K562 (cell line): Measurements from ENCODE around the gene MMEL1. TPM values are rescaled to one million over a fixed set of nuclear protein-coding genes. Genes with fewer than 3 reads are reported as not detected.

Source experiments
- BRCA1 ChIP-seq, 2 experiments: fragments of 450-650 bp in 1 of 2; sonication (generic) in 1 of 2; formaldehyde crosslinking in 1 of 2; IDR thresholded peaks; 2 replicates each; pipeline versions ENCODE4 v1.5.0 to v1.6.1; 2017 to 2020; ENCODE audit warnings: mild to moderate bottlenecking in 1 of 2, missing genetic modification reagents in 1 of 2
- GTF3C2 ChIP-seq: IDR thresholded peaks from 3 replicates; pipeline ENCODE4 v1.6.1; 2011; ENCODE audit warnings: borderline replicate concordance, mild to moderate bottlenecking, moderate library complexity; ENCODE audit not compliant: insufficient read length; ENCODE audit errors: extremely low read depth
- MGA ChIP-seq: fragments of 450-650 bp; IDR thresholded peaks from 2 replicates; pipeline ENCODE4 v1.6.1; 2016; ENCODE audit warnings: mild to moderate bottlenecking, moderate library complexity
- SAP30 ChIP-seq: fragments of 200-600 bp; sonication (generic); IDR thresholded peaks from 2 replicates; pipeline ENCODE4 v1.6.1; 2012; ENCODE audit warnings: borderline replicate concordance, low read depth, mild to moderate bottlenecking, moderate library complexity, low read length, control low read depth, inconsistent platforms; ENCODE audit not compliant: insufficient read depth, poor library complexity, severe bottlenecking
- ZNF512 ChIP-seq: IDR thresholded peaks from 2 replicates; pipeline ENCODE4 v1.6.1; 2016; ENCODE audit warnings: missing genetic modification characterization, missing compliant biosample characterization
- polyA plus RNA-seq, 8 experiments: library from polyadenylated mRNA; depleted of rRNA in 4 of 8; stranded (reverse) in 5 of 8; unstranded in 3 of 8; fragments of >200 nt; fragmentation: Nextera tagmentation in 2 of 8; fragmentation: Illumina TruSeq in 1 of 8; extraction: Ambion mirVana in 2 of 8; extraction: Trizol in 1 of 8; gene quantifications; 2 replicates each; pipeline versions ENCODE4 v1.2.1 to v1.2.3, GENCODE V29; 2011 to 2014; ENCODE audit warnings: inconsistent platforms in 1 of 8, missing spikeins in 1 of 8
- total RNA-seq, 7 experiments: library from RNA; depleted of rRNA in 6 of 7; stranded (reverse); fragments of >200 nt in 6 of 7; fragmentation: Illumina TruSeq in 2 of 7; extraction: Trizol in 2 of 7; gene quantifications; 2 replicates each; pipeline versions ENCODE4 v1.2.1 to v1.2.3, GENCODE V29; 2011 to 2021; ENCODE audit warnings: low replicate concordance in 1 of 7
- TF ChIP-seq, protein P1 (sequence below), 3 experiments: IDR thresholded peaks in 2 of 3; conservative IDR thresholded peaks in 1 of 3; 2 replicates each; pipeline ENCODE4 v1.5.1; 2011 to 2012; ENCODE audit warnings: low read length in 3 of 3, mild to moderate bottlenecking in 3 of 3, control low read depth in 2 of 3, improper control_type of control experiment in 1 of 3, inconsistent platforms in 1 of 3, low read depth in 1 of 3, mixed read lengths in 1 of 3, moderate library complexity in 1 of 3; ENCODE audit not compliant: insufficient read depth in 2 of 3

MMEL1 gene
- total and polyA plus RNA-seq, 9 of the 15 experiments (the other 6 are each of a cell fraction or from before 2014, with no cell fraction given) = not detected

- TF ChIP-seq MGA = no peak; the same call in 1 of the 2 replicates
- TF ChIP-seq GTF3C2 = no peak
- TF ChIP-seq ZNF512 (tag) = no peak
- TF ChIP-seq SAP30 = no peak
- TF ChIP-seq BRCA1 (IDR thresholded peaks at IDR 0.05) = no peak
- TF ChIP-seq BRCA1 (CRISPR knock-in tag; IDR thresholded peaks at IDR 0.05) = no peak
- TF ChIP-seq, protein P1, sequence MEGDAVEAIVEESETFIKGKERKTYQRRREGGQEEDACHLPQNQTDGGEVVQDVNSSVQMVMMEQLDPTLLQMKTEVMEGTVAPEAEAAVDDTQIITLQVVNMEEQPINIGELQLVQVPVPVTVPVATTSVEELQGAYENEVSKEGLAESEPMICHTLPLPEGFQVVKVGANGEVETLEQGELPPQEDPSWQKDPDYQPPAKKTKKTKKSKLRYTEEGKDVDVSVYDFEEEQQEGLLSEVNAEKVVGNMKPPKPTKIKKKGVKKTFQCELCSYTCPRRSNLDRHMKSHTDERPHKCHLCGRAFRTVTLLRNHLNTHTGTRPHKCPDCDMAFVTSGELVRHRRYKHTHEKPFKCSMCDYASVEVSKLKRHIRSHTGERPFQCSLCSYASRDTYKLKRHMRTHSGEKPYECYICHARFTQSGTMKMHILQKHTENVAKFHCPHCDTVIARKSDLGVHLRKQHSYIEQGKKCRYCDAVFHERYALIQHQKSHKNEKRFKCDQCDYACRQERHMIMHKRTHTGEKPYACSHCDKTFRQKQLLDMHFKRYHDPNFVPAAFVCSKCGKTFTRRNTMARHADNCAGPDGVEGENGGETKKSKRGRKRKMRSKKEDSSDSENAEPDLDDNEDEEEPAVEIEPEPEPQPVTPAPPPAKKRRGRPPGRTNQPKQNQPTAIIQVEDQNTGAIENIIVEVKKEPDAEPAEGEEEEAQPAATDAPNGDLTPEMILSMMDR (IDR thresholded peaks at IDR 0.05 in 2 of 3, conservative IDR thresholded peaks at IDR 0.05 in 1 of 3; ENCODE audit: insufficient read depth in 2 of 3, low read depth in 1 of 3, low read length in 3 of 3) = no peak
- TF ChIP-seq, all 486 proteins: peak for 0
These were observed 7.5 kb downstream of the MMEL1 start (continued) for GRCh38 chr1:2625311-2625710.
